HCT116 (cell line): Measurements from ENCODE around the gene PEX11B. TPM values are rescaled to one million over a fixed set of nuclear protein-coding genes. Genes with fewer than 3 reads are reported as not detected.

Experiments used
- ATAC-seq: fragments of 200-7000 bp; cut with Tn5 transposase; 2 replicates; pipeline ENCODE4 v1.9.1; 2020; ENCODE audit warnings: mild to moderate bottlenecking, moderate library complexity
- BruUV-seq: library from RNA; stranded (reverse); fragments of 400-500 nt; replicated peaks from 2 replicates; lab custom pipeline; 2021; lab: Mats Ljungman, UMichigan
- CTCF ChIA-PET: fragments of 300-600 bp; sonication (Branson Sonifier 250); formaldehyde crosslinking; loops from one replicate; lab custom pipeline; 2021; ENCODE audit warnings: antibody characterized with exemption; lab: Charles Lee
- POLR2A ChIA-PET: fragments of 300-600, 350-600 bp; sonication (Branson Sonifier 250); formaldehyde crosslinking; loops from one replicate; lab custom pipeline; 2021; ENCODE audit warnings: antibody characterized with exemption; lab: Charles Lee
- RAD21 ChIA-PET, 2 experiments: fragments of 300-600 bp; sonication (Branson Sonifier 250); formaldehyde crosslinking; loops; one replicate each; lab custom pipeline; 2023; ENCODE audit warnings: low total read pairs in 2 of 2; ENCODE audit not compliant: uncharacterized antibody in 2 of 2, unreplicated experiment in 2 of 2, low non-redundant PET in 1 of 2; lab: Charles Lee
- DNase-seq: peaks from one replicate; pipeline ENCODE4 v3.0.0-alpha.2; 2010; ENCODE audit warnings: low read depth, low spot score
- H2AFZ ChIP-seq: fragments of 200-600 bp; shearing (Covaris generic), sonication (generic); 2 replicates; pipeline ENCODE4 v1.6.1; 2017; ENCODE audit warnings: low read depth, mixed run types, mixed read lengths, antibody characterized with exemption, low read length; ENCODE audit not compliant: poor library complexity, severe bottlenecking
- H3K27ac ChIP-seq: 2 replicates; pipeline ENCODE4 v1.5.1; 2012; ENCODE audit warnings: low read depth, low read length
- H3K27me3 ChIP-seq: fragments of 200-600 bp; sonication (generic); 2 replicates; pipeline ENCODE4 v1.6.1; 2016; ENCODE audit warnings: mixed run types, low read length, mixed read lengths; ENCODE audit not compliant: insufficient read depth
- H3K36me3 ChIP-seq, 2 experiments: fragments of 200-500 bp in 1 of 2; fragments of 200-600 bp in 1 of 2; sonication (Bioruptor generic) in 1 of 2; sonication (generic) in 1 of 2; 2 replicates each; pipeline versions ENCODE4 v1.5.1 to v1.6.1; 2014 to 2016; ENCODE audit warnings: low read length in 2 of 2, inconsistent platforms in 1 of 2, mixed read lengths in 1 of 2, mixed run types in 1 of 2; ENCODE audit not compliant: insufficient read depth in 2 of 2, control insufficient read depth in 1 of 2
- H3K4me1 ChIP-seq, 2 experiments: fragments of 200-600 bp in 1 of 2; sonication (generic) in 1 of 2; 2 replicates each; pipeline versions ENCODE4 v1.5.1 to v1.6.1; 2012 to 2017; ENCODE audit warnings: low read length in 2 of 2, inconsistent platforms in 1 of 2, mild to moderate bottlenecking in 1 of 2, mixed read lengths in 1 of 2, mixed run types in 1 of 2, moderate library complexity in 1 of 2; ENCODE audit not compliant: insufficient read depth in 2 of 2, control insufficient read depth in 1 of 2
- H3K4me2 ChIP-seq: fragments of 200-600 bp; sonication (generic); 2 replicates; pipeline ENCODE4 v1.6.1; 2017; ENCODE audit warnings: mixed run types, low read length, mixed read lengths
- H3K4me3 ChIP-seq, 2 experiments: fragments of 200-600 bp in 1 of 2; sonication (generic) in 1 of 2; replicated peaks in 1 of 2; 2 replicates each; pipeline ENCODE4 v1.5.1; 2011 to 2016; ENCODE audit warnings: low read length in 2 of 2, control low read depth in 1 of 2, low read depth in 1 of 2, mild to moderate bottlenecking in 1 of 2, mixed read lengths in 1 of 2, mixed run types in 1 of 2
- H3K79me2 ChIP-seq: fragments of 200-600 bp; sonication (generic); 2 replicates; pipeline ENCODE4 v1.6.1; 2017; ENCODE audit warnings: mild to moderate bottlenecking, mixed run types, low read length, moderate library complexity, mixed read lengths; ENCODE audit not compliant: insufficient read depth
- H3K9ac ChIP-seq: fragments of 200-600 bp; sonication (generic); 2 replicates; pipeline ENCODE4 v1.6.1; 2016; ENCODE audit warnings: low read length, mixed read lengths
- H3K9me2 ChIP-seq: fragments of 200-600 bp; sonication (generic), shearing (Covaris generic); 2 replicates; pipeline ENCODE4 v1.6.1; 2017; ENCODE audit warnings: mixed run types, mild to moderate bottlenecking, moderate library complexity; ENCODE audit not compliant: insufficient read depth
- H3K9me3 ChIP-seq, 2 experiments: fragments of 200-500 bp in 1 of 2; fragments of 200-600 bp in 1 of 2; sonication (Bioruptor generic) in 1 of 2; sonication (generic) in 1 of 2; 2 replicates each; pipeline ENCODE4 v1.6.1; 2014 to 2017; ENCODE audit warnings: low read length in 2 of 2, mixed read lengths in 2 of 2, inconsistent platforms in 1 of 2, low read depth in 1 of 2, mild to moderate bottlenecking in 1 of 2, mixed run types in 1 of 2, moderate library complexity in 1 of 2; ENCODE audit not compliant: control insufficient read depth in 1 of 2, insufficient read depth in 1 of 2
- H4K20me1 ChIP-seq: fragments of 200-600 bp; sonication (generic), shearing (Covaris generic); 2 replicates; pipeline ENCODE4 v1.6.1; 2017; ENCODE audit warnings: mixed run types, mild to moderate bottlenecking, moderate library complexity; ENCODE audit not compliant: insufficient read depth
- ATF3 ChIP-seq: IDR thresholded peaks from 2 replicates; pipeline ENCODE4 v1.6.1; 2012
- CBX3 ChIP-seq: IDR thresholded peaks from 2 replicates; pipeline ENCODE4 v1.6.1; 2012; ENCODE audit warnings: low read depth
- CEBPB ChIP-seq: IDR thresholded peaks from 2 replicates; pipeline ENCODE4 v1.6.1; 2012; ENCODE audit warnings: low read depth
- EGR1 ChIP-seq: IDR thresholded peaks from 2 replicates; pipeline ENCODE4 v1.6.1; 2012; ENCODE audit warnings: low read depth
- EZH2 ChIP-seq: fragments of 200-600 bp; sonication (generic); IDR thresholded peaks from 2 replicates; pipeline ENCODE4 v1.6.1; 2017; ENCODE audit warnings: antibody characterized with exemption, mixed run types
- EZH2phosphoT487 ChIP-seq: fragments of 200-600 bp; IDR thresholded peaks from 2 replicates; pipeline ENCODE4 v1.6.1; 2018; ENCODE audit warnings: antibody characterized with exemption, borderline replicate concordance
- FOSL1 ChIP-seq: IDR thresholded peaks from 2 replicates; pipeline ENCODE4 v1.6.1; 2012; ENCODE audit warnings: low read depth
- JUND ChIP-seq: IDR thresholded peaks from 2 replicates; pipeline ENCODE4 v1.6.1; 2012
- MAX ChIP-seq: IDR thresholded peaks from 2 replicates; pipeline ENCODE4 v1.6.1; 2012
- POLR2A ChIP-seq: IDR thresholded peaks from 2 replicates; pipeline ENCODE4 v1.7.0; 2011; ENCODE audit warnings: borderline replicate concordance; ENCODE audit not compliant: insufficient read depth, insufficient read length; ENCODE audit errors: extremely low read depth
- POLR2AphosphoS5 ChIP-seq: IDR thresholded peaks from 2 replicates; pipeline ENCODE4 v1.6.1; 2011; ENCODE audit warnings: mild to moderate bottlenecking, low read depth, low read length, moderate library complexity
- RAD21 ChIP-seq: IDR thresholded peaks from 2 replicates; pipeline ENCODE4 v1.6.1; 2012; ENCODE audit warnings: low read depth, mild to moderate bottlenecking
- SIN3A ChIP-seq: IDR thresholded peaks from 2 replicates; pipeline ENCODE4 v1.6.1; 2012; ENCODE audit warnings: low read depth
- SP1 ChIP-seq: IDR thresholded peaks from 2 replicates; pipeline ENCODE4 v1.6.1; 2012; ENCODE audit warnings: low read depth
- SRF ChIP-seq: IDR thresholded peaks from 2 replicates; pipeline ENCODE4 v1.6.1; 2012; ENCODE audit warnings: low read depth
- TCF7L2 ChIP-seq: IDR thresholded peaks from 2 replicates; pipeline ENCODE4 v1.7.0; 2011; ENCODE audit warnings: borderline replicate concordance, inconsistent platforms; ENCODE audit not compliant: insufficient read depth, insufficient read length; ENCODE audit errors: extremely low read depth
- YY1 ChIP-seq: IDR thresholded peaks from 2 replicates; pipeline ENCODE4 v1.6.1; 2011; ENCODE audit warnings: low read length, low read depth, moderate library complexity, mild to moderate bottlenecking; ENCODE audit not compliant: insufficient replicate concordance; ENCODE audit errors: extremely low read depth
- ZFX ChIP-seq: fragments of 450-650 bp; IDR thresholded peaks from 2 replicates; pipeline ENCODE4 v1.6.1; 2017
- intact Hi-C: fragments of 100-400 bp; cut with micrococcal nuclease; formaldehyde crosslinking; loops from 2 replicates; pipeline ENCODE4 v1.10.0; 2022
- total RNA-seq: library from RNA; stranded (reverse); gene quantifications from one replicate; pipeline ENCODE4 v1.2.1, GENCODE V29; 2021; ENCODE audit not compliant: unreplicated experiment
- TF ChIP-seq, protein P1 (sequence below), 3 experiments: fragments of 200-600 bp in 1 of 3; sonication (generic) in 1 of 3; IDR thresholded peaks in 2 of 3; conservative IDR thresholded peaks in 1 of 3; 2 replicates each; pipeline ENCODE4 v1.5.1; 2012 to 2017; ENCODE audit warnings: low read depth in 2 of 3, low read length in 2 of 3, antibody characterized with exemption in 1 of 3, borderline replicate concordance in 1 of 3, control low read depth in 1 of 3, mild to moderate bottlenecking in 1 of 3, mixed read lengths in 1 of 3, mixed run types in 1 of 3, moderate library complexity in 1 of 3; ENCODE audit not compliant: insufficient read depth in 1 of 3
- TF ChIP-seq, protein P2 (sequence below): IDR thresholded peaks from 2 replicates; pipeline ENCODE4 v1.6.1; 2012; ENCODE audit warnings: low read depth

The PEX11B gene
- total RNA-seq, 1 experiment from 2014 or later: 20.9 TPM

DNA sequence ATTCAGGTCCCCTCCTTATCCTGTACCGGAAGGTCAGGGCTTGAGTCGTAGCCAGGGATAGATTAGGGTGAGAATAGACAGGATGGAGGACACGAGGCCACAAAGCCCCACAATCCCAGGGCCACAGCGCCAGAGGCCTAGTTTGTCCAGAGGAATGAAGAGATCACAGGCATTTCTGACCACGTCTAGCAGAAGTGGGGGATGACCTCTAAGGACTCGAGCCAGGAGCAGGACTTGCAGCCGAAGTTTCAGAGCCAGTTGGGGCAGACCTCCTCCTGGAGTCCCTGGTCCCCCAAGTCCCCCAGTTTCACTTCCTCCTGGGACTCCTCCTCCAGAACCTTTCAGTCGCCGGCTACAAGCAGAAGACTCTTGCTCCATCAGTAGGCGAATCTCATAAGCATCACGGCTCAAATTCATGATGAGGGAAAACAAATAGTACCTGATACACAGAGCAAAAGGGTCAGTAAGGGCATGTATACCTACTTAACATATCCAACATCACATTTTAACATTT lies 6.3 kb downstream of the PEX11B start:
- peaks cover 5 to 20% of the 10 kb centered on the region in 2 experiments; a peak in 3 of 4 replicates for H3K4me1 ChIP-seq
- H3K36me3 ChIP-seq: peaks cover 6 to 13% of the 10 kb centered on the region in 2 experiments; a peak in 3 of 4 replicates
- no peak overlapping the region for H3K27ac ChIP-seq
- DNase-seq: no peak
- H4K20me1 ChIP-seq: no peaks in the 10 kb centered on the region
- no peaks in the 10 kb centered on the region for H3K9me2 ChIP-seq
- H3K4me2 ChIP-seq: no peak overlapping the region
- H3K27me3 ChIP-seq: no peaks in the 10 kb centered on the region
- no peak overlapping the region for H3K9ac ChIP-seq
- TF ChIP-seq POLR2AphosphoS5: no peak
- TF ChIP-seq POLR2A: no peak
- TF ChIP-seq CEBPB: no peak
- no peak for TF ChIP-seq ZFX
- TF ChIP-seq, protein P1, sequence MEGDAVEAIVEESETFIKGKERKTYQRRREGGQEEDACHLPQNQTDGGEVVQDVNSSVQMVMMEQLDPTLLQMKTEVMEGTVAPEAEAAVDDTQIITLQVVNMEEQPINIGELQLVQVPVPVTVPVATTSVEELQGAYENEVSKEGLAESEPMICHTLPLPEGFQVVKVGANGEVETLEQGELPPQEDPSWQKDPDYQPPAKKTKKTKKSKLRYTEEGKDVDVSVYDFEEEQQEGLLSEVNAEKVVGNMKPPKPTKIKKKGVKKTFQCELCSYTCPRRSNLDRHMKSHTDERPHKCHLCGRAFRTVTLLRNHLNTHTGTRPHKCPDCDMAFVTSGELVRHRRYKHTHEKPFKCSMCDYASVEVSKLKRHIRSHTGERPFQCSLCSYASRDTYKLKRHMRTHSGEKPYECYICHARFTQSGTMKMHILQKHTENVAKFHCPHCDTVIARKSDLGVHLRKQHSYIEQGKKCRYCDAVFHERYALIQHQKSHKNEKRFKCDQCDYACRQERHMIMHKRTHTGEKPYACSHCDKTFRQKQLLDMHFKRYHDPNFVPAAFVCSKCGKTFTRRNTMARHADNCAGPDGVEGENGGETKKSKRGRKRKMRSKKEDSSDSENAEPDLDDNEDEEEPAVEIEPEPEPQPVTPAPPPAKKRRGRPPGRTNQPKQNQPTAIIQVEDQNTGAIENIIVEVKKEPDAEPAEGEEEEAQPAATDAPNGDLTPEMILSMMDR (IDR thresholded peaks at IDR 0.05 in 2 of 3, conservative IDR thresholded peaks at IDR 0.05 in 1 of 3; ENCODE audit: borderline replicate concordance in 1 of 3, insufficient read depth in 1 of 3, low read depth in 2 of 3, low read length in 2 of 3): no peak
- no peak for TF ChIP-seq SIN3A
- TF ChIP-seq SP1: no peak
- TF ChIP-seq ATF3: no peak
- no peak for TF ChIP-seq EZH2
- TF ChIP-seq, protein P2, sequence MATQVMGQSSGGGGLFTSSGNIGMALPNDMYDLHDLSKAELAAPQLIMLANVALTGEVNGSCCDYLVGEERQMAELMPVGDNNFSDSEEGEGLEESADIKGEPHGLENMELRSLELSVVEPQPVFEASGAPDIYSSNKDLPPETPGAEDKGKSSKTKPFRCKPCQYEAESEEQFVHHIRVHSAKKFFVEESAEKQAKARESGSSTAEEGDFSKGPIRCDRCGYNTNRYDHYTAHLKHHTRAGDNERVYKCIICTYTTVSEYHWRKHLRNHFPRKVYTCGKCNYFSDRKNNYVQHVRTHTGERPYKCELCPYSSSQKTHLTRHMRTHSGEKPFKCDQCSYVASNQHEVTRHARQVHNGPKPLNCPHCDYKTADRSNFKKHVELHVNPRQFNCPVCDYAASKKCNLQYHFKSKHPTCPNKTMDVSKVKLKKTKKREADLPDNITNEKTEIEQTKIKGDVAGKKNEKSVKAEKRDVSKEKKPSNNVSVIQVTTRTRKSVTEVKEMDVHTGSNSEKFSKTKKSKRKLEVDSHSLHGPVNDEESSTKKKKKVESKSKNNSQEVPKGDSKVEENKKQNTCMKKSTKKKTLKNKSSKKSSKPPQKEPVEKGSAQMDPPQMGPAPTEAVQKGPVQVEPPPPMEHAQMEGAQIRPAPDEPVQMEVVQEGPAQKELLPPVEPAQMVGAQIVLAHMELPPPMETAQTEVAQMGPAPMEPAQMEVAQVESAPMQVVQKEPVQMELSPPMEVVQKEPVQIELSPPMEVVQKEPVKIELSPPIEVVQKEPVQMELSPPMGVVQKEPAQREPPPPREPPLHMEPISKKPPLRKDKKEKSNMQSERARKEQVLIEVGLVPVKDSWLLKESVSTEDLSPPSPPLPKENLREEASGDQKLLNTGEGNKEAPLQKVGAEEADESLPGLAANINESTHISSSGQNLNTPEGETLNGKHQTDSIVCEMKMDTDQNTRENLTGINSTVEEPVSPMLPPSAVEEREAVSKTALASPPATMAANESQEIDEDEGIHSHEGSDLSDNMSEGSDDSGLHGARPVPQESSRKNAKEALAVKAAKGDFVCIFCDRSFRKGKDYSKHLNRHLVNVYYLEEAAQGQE: no peak
- TF ChIP-seq SRF: no peak
- no peak for TF ChIP-seq FOSL1
- no peak for TF ChIP-seq EGR1
- no peak for TF ChIP-seq RAD21
- TF ChIP-seq EZH2phosphoT487: no peak
- no peak for TF ChIP-seq MAX
- no peak for TF ChIP-seq CBX3
- no peak for TF ChIP-seq YY1
- TF ChIP-seq JUND: no peak
- no peak for TF ChIP-seq TCF7L2
- TF ChIP-seq, all 23 proteins: peak for 0
- BruUV-seq: no TSS peak
- Histone ChIP-seq H3K4me3 (no peak overlapping the region), H2AFZ (no peak overlapping the region), H3K79me2 (no peaks in the 10 kb centered on the region), H3K9me3 (no peaks in the 10 kb centered on the region)
- intact Hi-C loops: no loop called here
- RAD21 ChIA-PET: no interaction called here
- CTCF ChIA-PET: interaction anchor here (2.1 kb wide), 1 partner anchor 20 kb away, joined by 12 read pairs; no protein-coding TSS in a partner anchor
- no peak for ATAC-seq
- POLR2A ChIA-PET: no interaction called here
